ENCODE data around the gene STX16. TPM values are rescaled to one million over a fixed set of nuclear protein-coding genes. Genes with fewer than 3 reads are reported as not detected.
A peak's percentile ranks its signal among the peaks of the same experiment; 100 is the strongest.

The STX16 gene
- total RNA-seq, 1 donor from 2014 or later: 19.1 TPM

GRCh38 chr20:58652606-58653294 is 1.7 kb downstream of the STX16 start:
- no peak for DNase-seq (ENCODE audit: low read depth in 2 of 2)

- no peak for DNase-seq (ENCODE audit: low read depth in 2 of 2)
These were observed 3.3 kb downstream of the STX16 start for GRCh38 chr20:58654337-58654736.

GRCh38 chr20:58655328-58656107 is 4.4 kb downstream of the STX16 start:
- DNase-seq (ENCODE audit: low read depth in 2 of 2): no peak

- DNase-seq (ENCODE audit: low read depth in 2 of 2): no peak
These were observed 5.7 kb downstream of the STX16 start for GRCh38 chr20:58656831-58657230.

- DNase-seq (ENCODE audit: low read depth in 2 of 2): peak in 1 of 2 donors; percentile 14
These were observed 6.2 kb downstream of the STX16 start for GRCh38 chr20:58657262-58657661.

GRCh38 chr20:58657986-58658385 is 6.9 kb downstream of the STX16 start:
- no peak for DNase-seq (ENCODE audit: low read depth in 2 of 2)

GRCh38 chr20:58658760-58659159 is 7.7 kb downstream of the STX16 start:
- no peak for DNase-seq (ENCODE audit: low read depth in 2 of 2)

GRCh38 chr20:58659841-58660240 is 8.8 kb downstream of the STX16 start:
- DNase-seq (ENCODE audit: low read depth in 2 of 2): no peak

- DNase-seq (ENCODE audit: low read depth in 2 of 2): no peak
These were observed 9.9 kb downstream of the STX16 start for GRCh38 chr20:58660855-58661597.

- no peak for DNase-seq (ENCODE audit: low read depth in 2 of 2)
These were observed 10.8 kb downstream of the STX16 start for GRCh38 chr20:58661598-58662473.

GRCh38 chr20:58664331-58664730 is 13.2 kb downstream of the STX16 start:
- DNase-seq (ENCODE audit: low read depth in 2 of 2): no peak

GRCh38 chr20:58664883-58665282 is 13.8 kb downstream of the STX16 start:
- no peak for DNase-seq (ENCODE audit: low read depth in 2 of 2)

GRCh38 chr20:58665606-58666005 is 14.5 kb downstream of the STX16 start:
- DNase-seq (ENCODE audit: low read depth in 2 of 2): no peak

GRCh38 chr20:58666702-58667101 is 15.6 kb downstream of the STX16 start:
- DNase-seq (ENCODE audit: low read depth in 2 of 2): no peak

GRCh38 chr20:58667975-58668374 is 16.9 kb downstream of the STX16 start:
- DNase-seq (ENCODE audit: low read depth in 2 of 2): no peak

GRCh38 chr20:58668901-58669286 is 17.8 kb downstream of the STX16 start:
- DNase-seq (ENCODE audit: low read depth in 2 of 2): no peak

- no peak for DNase-seq (ENCODE audit: low read depth in 2 of 2)
These were observed 18.4 kb downstream of the STX16 start for GRCh38 chr20:58669287-58670006.

- no peak for DNase-seq (ENCODE audit: low read depth in 2 of 2)
These were observed 19.0 kb downstream of the STX16 start for GRCh38 chr20:58670102-58670501.

- no peak for DNase-seq (ENCODE audit: low read depth in 2 of 2)
These were observed 19.6 kb downstream of the STX16 start for GRCh38 chr20:58670659-58671058.

- no peak for DNase-seq (ENCODE audit: low read depth in 2 of 2)
These were observed 22.0 kb downstream of the STX16 start for GRCh38 chr20:58673119-58673518.

- no peak for DNase-seq (ENCODE audit: low read depth in 2 of 2)
These were observed 24.1 kb downstream of the STX16 start for GRCh38 chr20:58675146-58675584.
